BLaER1 treated with 17β-estradiol and CSF1 and Interleukin-3, amounts not matched to agents 10 nM and 100 nM (cell line): ENCODE data around the gene TMEM175.
"Not testable (repeated sequence)": the region's sequence is repeated elsewhere in the genome, so short reads cannot be mapped to it uniquely, and the experiment has no call there.

ENCODE experiments used
- H3K27ac ChIP-seq, 11 experiments: shearing (Covaris generic); formaldehyde crosslinking; 2 replicates each; pipeline ENCODE4 v1.8.1; 2022
- H3K27me3 ChIP-seq, 11 experiments: shearing (Covaris generic); formaldehyde crosslinking; 2 replicates each; pipeline ENCODE4 v1.8.1; 2022
- H3K36me3 ChIP-seq, 11 experiments: shearing (Covaris generic); formaldehyde crosslinking; 2 replicates each; pipeline ENCODE4 v1.8.1; 2022
- H3K4me1 ChIP-seq, 10 experiments: shearing (Covaris generic); formaldehyde crosslinking; 2 replicates each; pipeline ENCODE4 v1.8.1; 2022
- H3K4me2 ChIP-seq, 11 experiments: shearing (Covaris generic); formaldehyde crosslinking; 2 replicates each; pipeline ENCODE4 v1.8.1; 2022
- H3K4me3 ChIP-seq, 10 experiments: shearing (Covaris generic); formaldehyde crosslinking; 2 replicates each; pipeline ENCODE4 v1.8.1; 2022
- H3K9ac ChIP-seq, 11 experiments: shearing (Covaris generic); formaldehyde crosslinking; 2 replicates each; pipeline ENCODE4 v1.8.1; 2022
- H3K9me3 ChIP-seq, 11 experiments: shearing (Covaris generic); formaldehyde crosslinking; replicated peaks in 1 of 11; 2 replicates each; pipeline ENCODE4 v1.8.1; 2022
- H4K20me1 ChIP-seq, 11 experiments: shearing (Covaris generic); formaldehyde crosslinking; 2 replicates each; pipeline ENCODE4 v1.8.1; 2022
- Cebpa-rat ChIP-seq, 11 experiments: shearing (Covaris generic); IDR thresholded peaks; 2 replicates each; pipeline ENCODE4 v1.8.1; 2022

Gene TMEM175

DNA sequence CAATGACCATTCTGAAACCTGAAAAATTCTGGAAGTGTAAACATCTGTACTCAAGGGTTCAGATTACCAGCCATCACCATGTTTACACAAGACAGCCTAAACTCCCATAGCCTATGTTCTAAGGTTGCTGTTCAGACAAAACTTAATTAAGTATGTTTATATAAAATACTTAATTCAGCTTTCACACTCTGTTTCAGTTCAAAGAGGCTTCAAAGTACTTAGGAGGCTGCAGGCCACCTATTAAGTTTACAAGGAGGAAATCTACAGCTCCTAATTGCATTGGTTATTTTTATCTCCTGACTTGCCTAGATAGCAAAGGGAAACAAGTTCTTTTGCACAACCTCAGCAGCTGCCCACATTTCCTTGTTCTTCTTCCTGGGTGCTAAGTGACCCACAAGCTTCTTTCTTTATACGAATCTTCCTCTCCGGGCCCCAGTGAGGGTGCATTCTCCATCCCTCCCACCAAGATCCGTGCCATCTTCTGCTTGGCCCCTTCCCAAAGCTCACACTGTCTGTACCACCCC lies 2.2 kb upstream of the TMEM175 start:
- Histone ChIP-seq H3K9me3 (no peaks in the 10 kb centered on the region), H3K27ac (peak overlapping the region; percentile 4 to 96 (median 94); a peak in 19 of 22 replicates)

GRCh38 chr4:930827-931193 lies 1.4 kb upstream of the TMEM175 start:
- peaks cover 51 to 74% (median 68%) of the 10 kb centered on the region in 10 experiments for H3K4me1 ChIP-seq
- H3K27ac ChIP-seq: peak overlapping the region; percentile 84 to 96 (median 94); a peak in 20 of 22 replicates
- no peaks in the 10 kb centered on the region for H3K27me3 ChIP-seq
- H3K36me3 ChIP-seq: peaks cover 0 to 22% (median 10%) of the 10 kb centered on the region in 11 experiments; a peak in 13 of 22 replicates
- H3K4me2 ChIP-seq: peak overlapping the region; percentile 92 to 100 (median 96)
- peak overlapping the region; percentile 86 to 100 (median 100) for H3K4me3 ChIP-seq
- peaks cover 45 to 60% (median 51%) of the 10 kb centered on the region in 11 experiments for H4K20me1 ChIP-seq
- H3K9ac ChIP-seq: peak overlapping the region; percentile 89 to 99 (median 96)
- no peaks in the 10 kb centered on the region for H3K9me3 ChIP-seq
- no peak for TF ChIP-seq Cebpa-rat (IDR thresholded peaks at IDR 0.05)

More for the DNA sequence above, 2.2 kb upstream of the TMEM175 start:
- Histone ChIP-seq H3K27me3 (no peaks in the 10 kb centered on the region), H3K4me3 (peak overlapping the region; percentile 86 to 100 (median 100); a peak in 19 of 20 replicates), H3K9ac (peak overlapping the region; percentile 89 to 99 (median 96); a peak in 20 of 22 replicates), H3K4me1 (peaks cover 55 to 74% (median 69%) of the 10 kb centered on the region in 10 experiments), H4K20me1 (peaks cover 53 to 62% (median 58%) of the 10 kb centered on the region in 11 experiments), H3K4me2 (peak overlapping the region; percentile 92 to 100 (median 96)), H3K36me3 (peaks cover 0 to 22% (median 10%) of the 10 kb centered on the region in 11 experiments; a peak in 13 of 22 replicates)
- no peak for TF ChIP-seq Cebpa-rat (IDR thresholded peaks at IDR 0.05)

- Histone ChIP-seq H3K4me1 (peaks cover 51 to 74% (median 68%) of the 10 kb centered on the region in 10 experiments), H3K27me3 (no peaks in the 10 kb centered on the region), H3K27ac (peak overlapping the region; percentile 84 to 96 (median 94)), H3K4me3 (peak overlapping the region; percentile 86 to 100 (median 100)), H3K36me3 (peaks cover 0 to 19% (median 8%) of the 10 kb centered on the region in 11 experiments; a peak in 12 of 22 replicates), H3K4me2 (peak overlapping the region; percentile 92 to 100 (median 96)), H3K9me3 (no peaks in the 10 kb centered on the region), H4K20me1 (peaks cover 40 to 54% (median 46%) of the 10 kb centered on the region in 11 experiments), H3K9ac (peak overlapping the region; percentile 89 to 99 (median 96))
- TF ChIP-seq Cebpa-rat (IDR thresholded peaks at IDR 0.05): no peak
Observed at GRCh38 chr4:931194-931959, 883 bp upstream of the TMEM175 start.

DNA sequence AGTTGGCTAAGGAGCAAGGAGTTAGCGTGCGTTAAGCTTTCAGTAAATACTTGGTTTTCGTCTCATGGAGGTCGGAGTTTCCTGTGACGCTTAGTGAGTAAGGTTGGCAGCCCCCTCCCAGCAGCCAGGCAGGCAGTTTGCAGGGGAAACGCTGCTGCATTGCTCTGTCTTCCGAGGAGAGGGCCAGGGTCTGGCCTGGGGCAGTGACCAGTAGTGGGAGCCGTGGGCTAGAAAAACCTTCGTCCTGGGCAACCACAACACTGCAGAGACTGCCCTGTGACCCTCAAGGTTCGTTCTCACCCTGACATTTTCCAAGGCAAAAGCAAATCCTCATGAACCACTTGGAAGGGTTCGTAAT lies 432 bp downstream of the TMEM175 start:
- Histone ChIP-seq H3K27me3 (no peaks in the 10 kb centered on the region), H3K27ac (peak overlapping the region; percentile 18 to 96 (median 94); a peak in 21 of 22 replicates), H4K20me1 (peaks cover 36 to 50% (median 41%) of the 10 kb centered on the region in 11 experiments), H3K36me3 (peaks cover 0 to 17% (median 8%) of the 10 kb centered on the region in 11 experiments; a peak in 10 of 22 replicates), H3K9me3 (no peaks in the 10 kb centered on the region), H3K9ac (peak overlapping the region; percentile 89 to 99 (median 96)), H3K4me2 (peak overlapping the region; percentile 87 to 98 (median 96)), H3K4me1 (peaks cover 54 to 83% (median 73%) of the 10 kb centered on the region in 10 experiments), H3K4me3 (peak overlapping the region; percentile 86 to 100 (median 100))
- TF ChIP-seq Cebpa-rat (IDR thresholded peaks at IDR 0.05): no peak

DNA sequence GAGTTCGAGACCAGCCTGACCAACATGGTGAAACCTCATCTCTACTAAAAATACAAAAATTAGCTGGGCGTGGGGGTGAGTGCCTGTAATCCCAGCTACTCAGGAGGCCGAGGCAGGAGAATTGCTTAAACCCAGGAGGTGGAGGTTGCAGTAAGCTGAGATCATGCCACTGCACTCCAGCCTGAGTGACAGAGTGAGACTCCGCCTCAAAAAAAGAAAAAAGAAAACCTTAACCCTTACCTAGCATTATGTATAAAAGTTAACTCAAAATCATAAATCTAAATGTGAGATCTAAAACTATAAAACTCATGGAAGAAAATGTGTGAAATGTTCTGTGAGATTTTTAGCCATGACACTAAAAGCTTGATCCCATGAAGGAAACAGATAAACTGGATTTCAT lies 7.2 kb downstream of the TMEM175 start:
- not testable (repeated sequence) for H3K4me3 ChIP-seq, H3K27me3 ChIP-seq, H3K4me2 ChIP-seq, H3K36me3 ChIP-seq, H3K27ac ChIP-seq, H3K9me3 ChIP-seq, H3K9ac ChIP-seq
- H4K20me1 ChIP-seq: peaks cover 0 to 25% (median 0%) of the 10 kb centered on the region in 11 experiments; a peak in 6 of 22 replicates
- H3K4me1 ChIP-seq: peaks cover 16 to 34% (median 27%) of the 10 kb centered on the region in 10 experiments

DNA sequence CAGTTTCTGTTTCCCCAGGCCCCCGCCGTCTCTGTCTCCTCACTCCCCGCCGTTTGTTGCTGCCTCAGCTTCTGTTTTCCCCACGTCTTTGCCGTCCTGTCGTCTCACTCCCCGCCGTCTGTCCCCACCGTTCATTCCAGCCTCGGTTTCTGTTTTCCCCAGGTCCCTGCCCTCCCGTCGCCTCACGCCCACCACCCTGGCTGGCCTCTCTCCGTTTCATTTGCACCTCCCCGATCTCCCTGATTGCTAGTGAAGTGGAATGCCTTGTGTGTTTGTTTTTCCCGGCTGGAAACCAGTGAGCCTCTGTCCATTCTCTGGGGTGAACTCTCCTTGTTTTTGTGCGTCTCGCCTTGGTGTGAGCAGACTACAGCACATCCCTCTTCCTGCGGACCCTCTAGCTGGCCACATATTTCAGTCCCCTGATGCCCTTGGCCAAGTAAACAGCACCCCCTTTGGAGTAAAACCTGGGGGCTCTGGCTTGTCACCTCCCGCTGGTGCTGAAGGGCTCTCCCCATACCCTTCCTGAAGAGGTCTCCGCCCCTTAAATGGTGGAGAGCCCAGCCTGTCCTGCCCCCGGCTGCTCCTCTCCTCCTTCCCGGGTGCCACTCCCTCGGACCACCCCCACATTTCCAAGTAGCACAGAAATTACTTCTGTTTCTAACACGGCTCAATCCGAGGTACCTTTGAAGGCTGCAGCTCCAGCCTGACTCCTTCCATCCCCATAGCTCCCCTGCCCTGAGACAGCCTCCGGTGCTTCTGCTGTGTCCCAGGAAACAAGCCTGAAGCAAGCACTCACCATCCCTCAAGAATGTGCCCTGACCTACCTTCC lies 13.2 kb downstream of the TMEM175 start:
- no peak overlapping the region for H3K9ac ChIP-seq
- no peak for TF ChIP-seq Cebpa-rat (IDR thresholded peaks at IDR 0.05)
- H3K4me1 ChIP-seq: peaks cover 0 to 13% (median 4%) of the 10 kb centered on the region in 10 experiments; a peak in 4 of 20 replicates
- peaks cover 0 to 74% (median 15%) of the 10 kb centered on the region in 11 experiments; a peak in 16 of 22 replicates for H4K20me1 ChIP-seq
- no peak overlapping the region for H3K27ac ChIP-seq
- H3K4me3 ChIP-seq: no peak overlapping the region
- no peak overlapping the region for H3K4me2 ChIP-seq
- no peaks in the 10 kb centered on the region for H3K27me3 ChIP-seq
- H3K36me3 ChIP-seq: peaks cover 0 to 8% (median 0%) of the 10 kb centered on the region in 11 experiments; a peak in 2 of 22 replicates
- H3K9me3 ChIP-seq: no peaks in the 10 kb centered on the region

DNA sequence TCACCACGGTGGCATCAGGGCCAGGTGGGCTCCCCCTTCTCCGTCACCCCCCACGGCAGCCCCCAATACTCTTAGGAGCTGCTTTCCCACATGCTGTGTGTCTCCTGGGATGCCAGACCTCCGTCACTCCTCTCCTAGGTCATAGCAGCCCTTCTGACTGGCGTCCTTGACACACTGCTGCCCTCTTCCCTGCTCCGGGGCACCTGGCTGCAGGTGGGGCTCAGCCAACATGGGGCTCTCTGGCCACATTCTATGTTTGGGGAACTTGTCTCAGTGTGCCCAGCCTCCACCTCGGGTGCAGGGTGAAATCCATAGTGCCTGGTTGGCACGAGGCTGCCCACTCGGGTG lies 13.8 kb downstream of the TMEM175 start:
- Histone ChIP-seq H3K4me2 (no peak overlapping the region), H3K27me3 (no peaks in the 10 kb centered on the region), H3K9ac (no peak overlapping the region), H3K27ac (no peak overlapping the region), H3K36me3 (peaks cover 0 to 9% (median 0%) of the 10 kb centered on the region in 11 experiments; a peak in 2 of 22 replicates), H3K4me1 (peaks cover 0 to 13% (median 4%) of the 10 kb centered on the region in 10 experiments; a peak in 4 of 20 replicates), H3K9me3 (no peaks in the 10 kb centered on the region), H3K4me3 (no peak overlapping the region), H4K20me1 (peaks cover 0 to 80% (median 15%) of the 10 kb centered on the region in 11 experiments; a peak in 16 of 22 replicates)
- TF ChIP-seq Cebpa-rat (IDR thresholded peaks at IDR 0.05): no peak

DNA sequence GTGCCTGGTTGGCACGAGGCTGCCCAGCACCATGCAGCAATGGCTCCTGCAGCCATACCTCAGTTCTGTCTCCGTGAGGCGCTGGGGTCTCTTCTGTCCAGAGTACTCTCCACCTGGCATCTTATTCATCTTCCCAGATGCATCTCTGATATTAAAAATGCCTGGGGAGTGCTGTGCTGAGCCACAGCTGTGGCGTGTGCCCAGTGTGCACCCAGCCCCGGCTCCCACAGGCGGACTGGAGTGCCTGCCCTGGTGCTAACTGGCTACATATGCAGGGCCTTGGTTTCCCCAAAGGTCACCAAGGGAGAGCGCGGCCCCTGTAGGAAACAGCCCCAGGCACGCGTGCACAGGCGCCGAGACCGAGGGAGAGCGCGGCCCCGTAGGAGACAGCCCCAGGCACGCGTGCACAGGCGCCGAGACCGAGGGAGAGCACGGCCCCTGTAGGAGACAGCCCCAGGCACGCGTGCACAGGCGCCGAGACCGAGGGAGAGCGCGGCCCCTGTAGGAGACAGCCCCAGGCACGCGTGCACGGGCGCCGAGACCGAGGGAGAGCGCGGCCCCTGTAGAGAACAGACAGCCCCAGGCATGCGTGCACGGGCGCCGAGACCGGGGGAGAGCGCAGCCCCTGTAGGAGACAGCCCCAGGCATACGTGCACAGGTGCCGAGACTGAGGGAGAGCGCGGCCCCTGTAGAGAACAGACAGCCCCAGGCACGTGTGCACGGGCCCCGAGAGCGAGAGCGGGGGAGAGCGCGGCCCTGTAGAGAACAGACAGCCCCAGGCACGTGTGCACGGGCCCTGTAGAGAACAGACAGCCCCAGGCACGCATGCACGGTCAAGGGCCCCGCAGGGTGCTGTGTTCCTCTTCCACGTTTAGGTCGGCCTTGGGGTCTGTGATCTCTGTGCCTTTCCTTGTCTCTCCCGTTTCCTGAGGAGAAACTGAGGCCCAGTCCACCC lies 14.5 kb downstream of the TMEM175 start:
- TF ChIP-seq Cebpa-rat (IDR thresholded peaks at IDR 0.05): no peak
- Histone ChIP-seq H3K9me3 (no peaks in the 10 kb centered on the region), H3K27ac (no peak overlapping the region), H3K4me1 (peaks cover 0 to 13% (median 4%) of the 10 kb centered on the region in 10 experiments; a peak in 4 of 20 replicates), H4K20me1 (peaks cover 0 to 87% (median 15%) of the 10 kb centered on the region in 11 experiments; a peak in 17 of 22 replicates), H3K27me3 (no peaks in the 10 kb centered on the region), H3K4me3 (no peak overlapping the region), H3K36me3 (peaks cover 0 to 15% (median 0%) of the 10 kb centered on the region in 11 experiments; a peak in 3 of 22 replicates), H3K9ac (no peak overlapping the region), H3K4me2 (no peak overlapping the region)
